ENCODE results near the gene MAP3K10. TPM values are rescaled to one million over a fixed set of nuclear protein-coding genes. Genes with fewer than 3 reads are reported as not detected.

The MAP3K10 gene
- total RNA-seq, 2 experiments from 2014 or later: 20.8 to 21.7 TPM

DNA sequence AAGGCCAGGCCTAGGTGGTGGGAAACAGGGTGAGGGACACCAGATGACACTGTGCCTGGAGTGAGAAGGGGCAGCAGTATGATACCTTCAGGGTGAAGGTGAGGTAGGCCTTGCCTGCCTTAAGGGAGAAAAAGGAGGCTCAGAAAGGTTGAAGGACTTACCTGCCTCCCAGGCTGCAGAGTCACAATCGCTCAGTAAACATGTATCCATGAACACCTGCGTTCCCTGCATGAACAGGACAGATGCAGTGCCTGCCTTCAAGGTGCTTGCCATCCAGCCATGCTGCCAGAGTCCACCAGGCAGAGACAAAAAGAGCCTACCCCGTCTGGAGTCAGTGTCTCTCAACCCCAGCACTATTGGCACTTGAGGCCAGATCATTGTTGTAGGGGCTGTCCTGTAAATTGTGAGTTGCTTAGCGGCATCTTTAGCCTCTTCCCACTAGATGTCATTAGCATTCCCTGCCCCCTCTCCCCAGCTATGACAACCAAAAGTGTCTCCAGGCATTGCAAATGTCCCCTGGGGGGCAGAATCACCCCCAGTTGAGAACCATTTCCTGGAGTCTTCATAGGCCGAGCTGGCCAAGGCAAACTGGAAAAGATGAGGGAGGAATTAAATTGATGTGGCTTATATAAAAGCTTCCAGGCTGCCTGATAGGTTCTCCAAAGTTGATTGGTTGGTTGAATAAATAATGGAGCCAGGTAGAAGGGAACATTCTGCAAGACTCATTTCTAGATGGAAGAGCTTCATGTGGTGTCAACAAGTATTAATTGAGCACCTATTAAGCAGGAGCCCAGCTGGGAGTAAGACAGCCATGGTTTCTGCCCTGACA lies 1.7 kb downstream of the MAP3K10 start:
- H3K4me1 Mint-ChIP-seq (ENCODE audit: low read depth): peaks cover 45% of the 10 kb centered on the region
- TF ChIP-seq, protein P1, sequence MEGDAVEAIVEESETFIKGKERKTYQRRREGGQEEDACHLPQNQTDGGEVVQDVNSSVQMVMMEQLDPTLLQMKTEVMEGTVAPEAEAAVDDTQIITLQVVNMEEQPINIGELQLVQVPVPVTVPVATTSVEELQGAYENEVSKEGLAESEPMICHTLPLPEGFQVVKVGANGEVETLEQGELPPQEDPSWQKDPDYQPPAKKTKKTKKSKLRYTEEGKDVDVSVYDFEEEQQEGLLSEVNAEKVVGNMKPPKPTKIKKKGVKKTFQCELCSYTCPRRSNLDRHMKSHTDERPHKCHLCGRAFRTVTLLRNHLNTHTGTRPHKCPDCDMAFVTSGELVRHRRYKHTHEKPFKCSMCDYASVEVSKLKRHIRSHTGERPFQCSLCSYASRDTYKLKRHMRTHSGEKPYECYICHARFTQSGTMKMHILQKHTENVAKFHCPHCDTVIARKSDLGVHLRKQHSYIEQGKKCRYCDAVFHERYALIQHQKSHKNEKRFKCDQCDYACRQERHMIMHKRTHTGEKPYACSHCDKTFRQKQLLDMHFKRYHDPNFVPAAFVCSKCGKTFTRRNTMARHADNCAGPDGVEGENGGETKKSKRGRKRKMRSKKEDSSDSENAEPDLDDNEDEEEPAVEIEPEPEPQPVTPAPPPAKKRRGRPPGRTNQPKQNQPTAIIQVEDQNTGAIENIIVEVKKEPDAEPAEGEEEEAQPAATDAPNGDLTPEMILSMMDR (IDR thresholded peaks at IDR 0.05): no peak
- ATAC-seq (ENCODE audit: poor library complexity): no peak
- H3K36me3 Mint-ChIP-seq (ENCODE audit: low read depth): peaks cover 5% of the 10 kb centered on the region
- peak overlapping the region; percentile 42 for H3K27ac Mint-ChIP-seq
- intact Hi-C loops (cut with DNase I, micrococcal nuclease): loop anchor here in 1 of 2 experiments (2.0 to 10.0 kb wide), 5 partner anchors 32 to 748 kb away; partner anchors contain the start of genes SUPT5H, ZNF546 and ZNF780A
- no peak overlapping the region for H3K27ac ChIP-seq (ENCODE audit: low read depth in 1 of 2, low read length in 2 of 2)
- no peak for DNase-seq
- CTCF ChIA-PET: no interaction called here
- no peaks in the 10 kb centered on the region for H3K9me3 ChIP-seq (ENCODE audit: control insufficient read depth in 1 of 2, insufficient read depth in 1 of 2, low read length in 2 of 2)
- peak overlapping the region; percentile 86 for H3K4me3 Mint-ChIP-seq
- H3K36me3 ChIP-seq (ENCODE audit: insufficient read depth, low read length): no peaks in the 10 kb centered on the region
- H3K4me3 ChIP-seq (ENCODE audit: low read length): no peak overlapping the region
- H3K27me3 Mint-ChIP-seq: no peaks in the 10 kb centered on the region
- H3K27me3 ChIP-seq (ENCODE audit: control insufficient read depth in 1 of 2, insufficient read depth in 2 of 2, low read length in 2 of 2): no peaks in the 10 kb centered on the region
- POLR2A ChIA-PET: no interaction called here
- H3K9me3 Mint-ChIP-seq: no peaks in the 10 kb centered on the region
- peaks cover 31% of the 10 kb centered on the region for H3K4me1 ChIP-seq (ENCODE audit: insufficient read depth, low read length)

DNA sequence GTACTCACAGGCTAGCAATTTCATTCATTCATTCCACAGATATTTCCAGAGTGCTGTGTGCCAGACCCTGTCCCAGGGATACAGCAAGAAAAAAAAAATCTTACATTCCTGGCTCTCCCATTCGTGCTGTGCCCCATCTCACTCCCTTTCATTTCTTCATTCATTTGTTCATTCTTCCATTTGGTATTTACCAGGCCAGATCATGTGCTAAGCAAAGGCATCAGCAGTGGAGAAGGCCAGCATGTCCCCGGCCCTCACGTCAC lies 2.3 kb downstream of the MAP3K10 start:
- POLR2A ChIA-PET: no interaction called here
- H3K9me3 Mint-ChIP-seq: no peaks in the 10 kb centered on the region
- peak overlapping the region; percentile 86 for H3K4me3 Mint-ChIP-seq
- H3K27me3 ChIP-seq (ENCODE audit: control insufficient read depth in 1 of 2, insufficient read depth in 2 of 2, low read length in 2 of 2): no peaks in the 10 kb centered on the region
- CTCF ChIA-PET: no interaction called here
- H3K4me1 ChIP-seq (ENCODE audit: insufficient read depth, low read length): peaks cover 31% of the 10 kb centered on the region
- no peaks in the 10 kb centered on the region for H3K27me3 Mint-ChIP-seq
- peaks cover 5% of the 10 kb centered on the region for H3K36me3 Mint-ChIP-seq (ENCODE audit: low read depth)
- H3K36me3 ChIP-seq (ENCODE audit: insufficient read depth, low read length): peaks cover 1% of the 10 kb centered on the region
- TF ChIP-seq, protein P1 (IDR thresholded peaks at IDR 0.05): no peak
- no peak overlapping the region for H3K27ac Mint-ChIP-seq
- intact Hi-C loops (cut with DNase I, micrococcal nuclease): loop anchor here in 1 of 2 experiments (2.0 to 10.0 kb wide), 5 partner anchors 31 to 749 kb away; partner anchors contain the start of genes SUPT5H, ZNF546 and ZNF780A
- H3K9me3 ChIP-seq (ENCODE audit: control insufficient read depth in 1 of 2, insufficient read depth in 1 of 2, low read length in 2 of 2): no peaks in the 10 kb centered on the region
- H3K4me1 Mint-ChIP-seq (ENCODE audit: low read depth): peaks cover 45% of the 10 kb centered on the region
- no peak overlapping the region for H3K4me3 ChIP-seq (ENCODE audit: low read length)
- H3K27ac ChIP-seq (ENCODE audit: low read depth in 1 of 2, low read length in 2 of 2): no peak overlapping the region
- no peak for ATAC-seq (ENCODE audit: poor library complexity)
- DNase-seq: no peak

DNA sequence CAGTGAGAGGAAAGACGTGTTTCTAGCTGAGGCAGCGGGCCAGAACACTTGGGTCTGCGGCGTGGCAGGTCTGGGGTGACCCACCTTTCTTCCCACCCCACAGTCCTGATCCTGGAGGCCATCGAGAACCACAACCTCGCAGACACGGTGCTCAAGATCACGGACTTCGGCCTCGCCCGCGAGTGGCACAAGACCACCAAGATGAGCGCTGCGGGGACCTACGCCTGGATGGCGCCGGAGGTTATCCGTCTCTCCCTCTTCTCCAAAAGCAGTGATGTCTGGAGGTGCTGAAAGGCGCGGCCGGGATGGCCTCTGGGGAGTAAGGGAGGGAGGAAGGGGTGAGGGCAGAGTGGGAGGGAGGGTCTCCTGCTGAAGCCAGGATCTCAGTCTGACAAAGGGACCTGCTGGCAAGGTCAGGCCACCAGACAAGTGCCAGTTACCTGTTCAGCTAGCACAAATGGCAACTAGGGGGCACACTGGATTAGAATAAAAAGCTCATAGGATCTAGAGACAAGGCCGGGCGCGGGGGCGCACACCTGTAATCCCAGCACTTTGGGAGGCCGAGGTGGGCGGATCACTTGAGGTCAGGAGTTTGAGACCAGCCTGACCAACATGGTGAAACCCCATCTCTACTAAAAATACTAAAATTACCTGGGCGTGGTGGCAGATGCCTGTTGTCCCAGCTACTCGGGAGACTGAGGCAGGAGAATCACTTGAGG lies 7.2 kb downstream of the MAP3K10 start:
- ATAC-seq (ENCODE audit: poor library complexity): no peak
- no peaks in the 10 kb centered on the region for H3K27me3 Mint-ChIP-seq
- no peak overlapping the region for H3K4me3 Mint-ChIP-seq
- H3K27ac ChIP-seq (ENCODE audit: low read depth in 1 of 2, low read length in 2 of 2): no peak overlapping the region
- H3K4me3 ChIP-seq (ENCODE audit: low read length): no peak overlapping the region
- no peaks in the 10 kb centered on the region for H3K9me3 Mint-ChIP-seq
- no peaks in the 10 kb centered on the region for H3K27me3 ChIP-seq (ENCODE audit: control insufficient read depth in 1 of 2, insufficient read depth in 2 of 2, low read length in 2 of 2)
- TF ChIP-seq, protein P1 (IDR thresholded peaks at IDR 0.05): no peak
- CTCF ChIA-PET: no interaction called here
- no peak overlapping the region for H3K27ac Mint-ChIP-seq
- H3K9me3 ChIP-seq (ENCODE audit: control insufficient read depth in 1 of 2, insufficient read depth in 1 of 2, low read length in 2 of 2): no peaks in the 10 kb centered on the region
- H3K4me1 Mint-ChIP-seq (ENCODE audit: low read depth): peaks cover 22% of the 10 kb centered on the region
- intact Hi-C loops (cut with DNase I, micrococcal nuclease): loop anchor here in 1 of 2 experiments (10.0 kb wide), 2 partner anchors 204 to 754 kb away; partner anchors contain the start of genes SUPT5H and ZNF546
- POLR2A ChIA-PET: no interaction called here
- peaks cover 2% of the 10 kb centered on the region for H3K4me1 ChIP-seq (ENCODE audit: insufficient read depth, low read length)
- no peak for DNase-seq
- peaks cover 9% of the 10 kb centered on the region for H3K36me3 ChIP-seq (ENCODE audit: insufficient read depth, low read length)
- peaks cover 13% of the 10 kb centered on the region for H3K36me3 Mint-ChIP-seq (ENCODE audit: low read depth)
